ENCODE results near the gene CDC6.

Gene CDC6

GRCh38 chr17:40244255-40244654, 43.4 kb upstream of the CDC6 start:
- Histone ChIP-seq H4K8ac (ENCODE audit: low read length) (no peak overlapping the region), H3K9ac (ENCODE audit: low read length) (no peak overlapping the region), H3K4ac (ENCODE audit: low read depth in 1 of 2, low read length in 2 of 2) (no peak overlapping the region), H3K27me3 (ENCODE audit: control insufficient read depth in 1 of 2, insufficient read depth in 1 of 2, low read length in 2 of 2) (no peaks in the 10 kb centered on the region), H3K23ac (ENCODE audit: low read length in 2 of 2) (no peak overlapping the region), H4K91ac (ENCODE audit: low read length) (no peak overlapping the region), H3K27ac (ENCODE audit: low read length, poor library complexity, severe bottlenecking) (no peak overlapping the region), H2BK12ac (ENCODE audit: low read length in 2 of 2) (no peak overlapping the region), H2BK5ac (ENCODE audit: low read depth, low read length, poor library complexity, severe bottlenecking) (no peak overlapping the region), H3K4me3 (ENCODE audit: insufficient read depth in 1 of 2, low read depth in 1 of 2, low read length in 2 of 2) (no peak overlapping the region), H2BK15ac (ENCODE audit: low read depth, poor library complexity, severe bottlenecking) (no peak overlapping the region), H3K4me2 (ENCODE audit: low read length, poor library complexity, severe bottlenecking) (no peak overlapping the region), H3K79me1 (replicated peaks; ENCODE audit: low read length, poor library complexity, severe bottlenecking) (peaks cover 10% of the 10 kb centered on the region), H2AK5ac (ENCODE audit: low read length, severe bottlenecking) (no peak overlapping the region), H2BK120ac (ENCODE audit: low read depth, low read length) (no peak overlapping the region), H3K4me1 (ENCODE audit: control insufficient read depth, insufficient read depth, low read depth, low read length) (no peaks in the 10 kb centered on the region), H3K36me3 (ENCODE audit: control insufficient read depth in 1 of 2, insufficient read depth in 2 of 2, low read depth in 1 of 2, low read length in 2 of 2) (peaks cover 0 to 2% of the 10 kb centered on the region in 2 experiments), H3K18ac (ENCODE audit: low read depth in 1 of 2, low read length in 2 of 2) (no peak overlapping the region), H3K14ac (ENCODE audit: low read length in 2 of 2) (no peak overlapping the region), H3K9me3 (ENCODE audit: control insufficient read depth, low read length) (no peaks in the 10 kb centered on the region), H2AFZ (ENCODE audit: low read depth, low read length) (no peak overlapping the region)
- WGBS, result 94% methylated on average over 4 of the region's 4 CpGs
- no peak for DNase-seq

GRCh38 chr17:40247926-40248495, 39.7 kb upstream of the CDC6 start:
- no peaks in the 10 kb centered on the region for H3K36me3 ChIP-seq (ENCODE audit: control insufficient read depth in 1 of 2, insufficient read depth in 2 of 2, low read depth in 1 of 2, low read length in 2 of 2)
- H3K9me3 ChIP-seq (ENCODE audit: control insufficient read depth, low read length), result no peaks in the 10 kb centered on the region
- no peak overlapping the region for H3K18ac ChIP-seq (ENCODE audit: low read depth in 1 of 2, low read length in 2 of 2)
- H3K23ac ChIP-seq (ENCODE audit: low read length in 2 of 2), result no peak overlapping the region
- no peak overlapping the region for H4K8ac ChIP-seq (ENCODE audit: low read length)
- no peak overlapping the region for H2AK5ac ChIP-seq (ENCODE audit: low read length, severe bottlenecking)
- no peaks in the 10 kb centered on the region for H3K27me3 ChIP-seq (ENCODE audit: control insufficient read depth in 1 of 2, insufficient read depth in 1 of 2, low read length in 2 of 2)
- no peak overlapping the region for H3K4me2 ChIP-seq (ENCODE audit: low read length, poor library complexity, severe bottlenecking)
- WGBS, result 98% methylated on average over 7 of the region's 7 CpGs
- no peak overlapping the region for H3K4me3 ChIP-seq (ENCODE audit: insufficient read depth in 1 of 2, low read depth in 1 of 2, low read length in 2 of 2)
- no peak overlapping the region for H3K14ac ChIP-seq (ENCODE audit: low read length in 2 of 2)
- no peak overlapping the region for H3K9ac ChIP-seq (ENCODE audit: low read length)
- no peaks in the 10 kb centered on the region for H3K4me1 ChIP-seq (ENCODE audit: control insufficient read depth, insufficient read depth, low read depth, low read length)
- DNase-seq, result no peak
- peaks cover 6% of the 10 kb centered on the region for H3K79me1 ChIP-seq (replicated peaks; ENCODE audit: low read length, poor library complexity, severe bottlenecking)
- H2BK5ac ChIP-seq (ENCODE audit: low read depth, low read length, poor library complexity, severe bottlenecking), result no peak overlapping the region
- no peak overlapping the region for H3K27ac ChIP-seq (ENCODE audit: low read length, poor library complexity, severe bottlenecking)
- no peak overlapping the region for H3K4ac ChIP-seq (ENCODE audit: low read depth in 1 of 2, low read length in 2 of 2)
- no peak overlapping the region for H4K91ac ChIP-seq (ENCODE audit: low read length)
- H2AFZ ChIP-seq (ENCODE audit: low read depth, low read length), result no peak overlapping the region
- no peak overlapping the region for H2BK120ac ChIP-seq (ENCODE audit: low read depth, low read length)
- no peak overlapping the region for H2BK12ac ChIP-seq (ENCODE audit: low read length in 2 of 2)
- no peak overlapping the region for H2BK15ac ChIP-seq (ENCODE audit: low read depth, poor library complexity, severe bottlenecking)

GRCh38 chr17:40248507-40248906, 39.2 kb upstream of the CDC6 start:
- no peak overlapping the region for H3K4me3 ChIP-seq (ENCODE audit: insufficient read depth in 1 of 2, low read depth in 1 of 2, low read length in 2 of 2)
- H3K23ac ChIP-seq (ENCODE audit: low read length in 2 of 2), result no peak overlapping the region
- no peak for DNase-seq
- H3K27ac ChIP-seq (ENCODE audit: low read length, poor library complexity, severe bottlenecking), result no peak overlapping the region
- no peak overlapping the region for H4K8ac ChIP-seq (ENCODE audit: low read length)
- H3K27me3 ChIP-seq (ENCODE audit: control insufficient read depth in 1 of 2, insufficient read depth in 1 of 2, low read length in 2 of 2), result no peaks in the 10 kb centered on the region
- no peak overlapping the region for H2AFZ ChIP-seq (ENCODE audit: low read depth, low read length)
- no peak overlapping the region for H3K18ac ChIP-seq (ENCODE audit: low read depth in 1 of 2, low read length in 2 of 2)
- H2BK15ac ChIP-seq (ENCODE audit: low read depth, poor library complexity, severe bottlenecking), result no peak overlapping the region
- H3K14ac ChIP-seq (ENCODE audit: low read length in 2 of 2), result no peak overlapping the region
- peaks cover 6% of the 10 kb centered on the region for H3K79me1 ChIP-seq (replicated peaks; ENCODE audit: low read length, poor library complexity, severe bottlenecking)
- 88% methylated on average over 1 of the region's 1 CpG for WGBS
- no peaks in the 10 kb centered on the region for H3K9me3 ChIP-seq (ENCODE audit: control insufficient read depth, low read length)
- no peak overlapping the region for H3K4me2 ChIP-seq (ENCODE audit: low read length, poor library complexity, severe bottlenecking)
- no peak overlapping the region for H2BK5ac ChIP-seq (ENCODE audit: low read depth, low read length, poor library complexity, severe bottlenecking)
- no peak overlapping the region for H2BK120ac ChIP-seq (ENCODE audit: low read depth, low read length)
- no peak overlapping the region for H3K4ac ChIP-seq (ENCODE audit: low read depth in 1 of 2, low read length in 2 of 2)
- H4K91ac ChIP-seq (ENCODE audit: low read length), result no peak overlapping the region
- H3K4me1 ChIP-seq (ENCODE audit: control insufficient read depth, insufficient read depth, low read depth, low read length), result no peaks in the 10 kb centered on the region
- no peak overlapping the region for H2BK12ac ChIP-seq (ENCODE audit: low read length in 2 of 2)
- H3K9ac ChIP-seq (ENCODE audit: low read length), result peak overlapping the region; percentile 4
- no peaks in the 10 kb centered on the region for H3K36me3 ChIP-seq (ENCODE audit: control insufficient read depth in 1 of 2, insufficient read depth in 2 of 2, low read depth in 1 of 2, low read length in 2 of 2)
- H2AK5ac ChIP-seq (ENCODE audit: low read length, severe bottlenecking), result no peak overlapping the region

- no peak overlapping the region for H3K23ac ChIP-seq (ENCODE audit: low read length in 2 of 2)
- H2BK120ac ChIP-seq (ENCODE audit: low read depth, low read length), result no peak overlapping the region
- H3K9me3 ChIP-seq (ENCODE audit: control insufficient read depth, low read length), result no peaks in the 10 kb centered on the region
- H2BK5ac ChIP-seq (ENCODE audit: low read depth, low read length, poor library complexity, severe bottlenecking), result no peak overlapping the region
- peaks cover 0 to 5% of the 10 kb centered on the region in 2 experiments for H3K36me3 ChIP-seq (ENCODE audit: control insufficient read depth in 1 of 2, insufficient read depth in 2 of 2, low read depth in 1 of 2, low read length in 2 of 2)
- H2BK12ac ChIP-seq (ENCODE audit: low read length in 2 of 2), result no peak overlapping the region
- peaks cover 2% of the 10 kb centered on the region for H3K4me1 ChIP-seq (ENCODE audit: control insufficient read depth, insufficient read depth, low read depth, low read length)
- H3K18ac ChIP-seq (ENCODE audit: low read depth in 1 of 2, low read length in 2 of 2), result no peak overlapping the region
- H3K14ac ChIP-seq (ENCODE audit: low read length in 2 of 2), result no peak overlapping the region
- H3K27ac ChIP-seq (ENCODE audit: low read length, poor library complexity, severe bottlenecking), result no peak overlapping the region
- no peak overlapping the region for H2AK5ac ChIP-seq (ENCODE audit: low read length, severe bottlenecking)
- DNase-seq, result peak; percentile 92
- peaks cover 11% of the 10 kb centered on the region for H3K79me1 ChIP-seq (replicated peaks; ENCODE audit: low read length, poor library complexity, severe bottlenecking)
- no peak overlapping the region for H4K8ac ChIP-seq (ENCODE audit: low read length)
- H3K4me2 ChIP-seq (ENCODE audit: low read length, poor library complexity, severe bottlenecking), result no peak overlapping the region
- H2BK15ac ChIP-seq (ENCODE audit: low read depth, poor library complexity, severe bottlenecking), result no peak overlapping the region
- no peak overlapping the region for H2AFZ ChIP-seq (ENCODE audit: low read depth, low read length)
- H3K9ac ChIP-seq (ENCODE audit: low read length), result peak overlapping the region; percentile 87
- H3K4me3 ChIP-seq (ENCODE audit: insufficient read depth in 1 of 2, low read depth in 1 of 2, low read length in 2 of 2), result no peak overlapping the region
- no peak overlapping the region for H4K91ac ChIP-seq (ENCODE audit: low read length)
- no peak overlapping the region for H3K4ac ChIP-seq (ENCODE audit: low read depth in 1 of 2, low read length in 2 of 2)
- no peaks in the 10 kb centered on the region for H3K27me3 ChIP-seq (ENCODE audit: control insufficient read depth in 1 of 2, insufficient read depth in 1 of 2, low read length in 2 of 2)
These were observed 36.1 kb upstream of the CDC6 start for GRCh38 chr17:40251576-40251975.

Measured in mesenchymal stem cell (in vitro differentiated cells and primary cell).